Endothelial cell of umbilical vein (primary cell): ENCODE results near the gene GALNT8. TPM values are rescaled to one million over a fixed set of nuclear protein-coding genes. Genes with fewer than 3 reads are reported as not detected.

Source experiments
- BruUV-seq: library from RNA; stranded (reverse); fragments of 400-500 nt; replicated peaks from 2 replicates; lab custom pipeline; 2021; lab: Mats Ljungman, UMichigan
- CTCF ChIA-PET: fragments of 300-600, 350-600 bp; sonication (Branson Sonifier 250); formaldehyde crosslinking; loops from one replicate; lab custom pipeline; 2021; ENCODE audit warnings: antibody characterized with exemption, inconsistent platforms; lab: Charles Lee
- POLR2A ChIA-PET: fragments of 300-600, 350-600 bp; sonication (Branson Sonifier 250); formaldehyde crosslinking; loops from one replicate; lab custom pipeline; 2021; ENCODE audit warnings: antibody characterized with exemption, inconsistent platforms; lab: Charles Lee
- DNase-seq: peaks from one replicate; pipeline ENCODE4 v3.0.0-alpha.2; 2011; ENCODE audit warnings: low read depth, low spot score
- FAIRE-seq: peaks from 2 replicates; lab custom pipeline; 2011; peaks lifted over from hg19 to GRCh38; lab: Jason Lieb, UNC
- H2AFZ ChIP-seq: 2 replicates; pipeline ENCODE4 v1.6.0; 2012; ENCODE audit warnings: low read depth, low read length, control low read depth, inconsistent platforms
- H3K27ac ChIP-seq: 2 replicates; pipeline ENCODE4 v1.5.1; 2011; ENCODE audit warnings: low read depth, mild to moderate bottlenecking, control low read depth, low read length, moderate library complexity; ENCODE audit not compliant: insufficient read depth
- H3K27me3 ChIP-seq, 2 experiments: 2 replicates each; pipeline versions ENCODE4 v1.6.0 to v1.6.1; 2011; ENCODE audit warnings: low read length in 2 of 2, mixed read lengths in 1 of 2; ENCODE audit not compliant: control insufficient read depth in 2 of 2, insufficient read depth in 2 of 2
- H3K36me3 ChIP-seq, 2 experiments: 2 replicates in 1 of 2; 3 replicates in 1 of 2; pipeline ENCODE4 v1.5.1; 2011; ENCODE audit warnings: low read length in 2 of 2, mild to moderate bottlenecking in 1 of 2, moderate library complexity in 1 of 2; ENCODE audit not compliant: control insufficient read depth in 2 of 2, insufficient read depth in 2 of 2; ENCODE audit errors: extremely low read depth in 1 of 2
- H3K4me1 ChIP-seq: 3 replicates; pipeline ENCODE4 v1.5.1; 2011; ENCODE audit warnings: mild to moderate bottlenecking, low read length; ENCODE audit not compliant: control insufficient read depth, insufficient read depth; ENCODE audit errors: extremely low read depth
- H3K4me2 ChIP-seq: 2 replicates; pipeline ENCODE4 v1.6.1; 2011; ENCODE audit warnings: low read length, control low read depth, mixed read lengths; ENCODE audit not compliant: insufficient read depth
- H3K4me3 ChIP-seq, 3 experiments: fragments of 200-600 bp in 1 of 3; sonication (generic), shearing (Covaris generic) in 1 of 3; replicated peaks in 1 of 3; 2 replicates each; pipeline ENCODE4 v1.5.1; 2011 to 2016; ENCODE audit warnings: control low read depth in 3 of 3, low read length in 3 of 3, mild to moderate bottlenecking in 2 of 3, inconsistent platforms in 1 of 3, low read depth in 1 of 3, moderate library complexity in 1 of 3; ENCODE audit not compliant: insufficient read depth in 1 of 3
- H3K79me2 ChIP-seq: 2 replicates; pipeline ENCODE4 v1.6.0; 2012; ENCODE audit warnings: low read length, inconsistent platforms; ENCODE audit not compliant: control insufficient read depth, insufficient read depth
- H3K9ac ChIP-seq: replicated peaks from 2 replicates; pipeline ENCODE3; 2011; ENCODE audit warnings: low read length, control low read depth; ENCODE audit not compliant: insufficient read depth; ENCODE audit errors: extremely low read depth
- H3K9me1 ChIP-seq: replicated peaks from 3 replicates; pipeline ENCODE4 v1.6.0; 2011; ENCODE audit warnings: mild to moderate bottlenecking, low read length; ENCODE audit not compliant: control insufficient read depth, insufficient read depth; ENCODE audit errors: extremely low read depth
- H3K9me3 ChIP-seq: replicated peaks from 2 replicates; pipeline ENCODE4 v1.5.1; 2012; ENCODE audit warnings: low read length, inconsistent platforms; ENCODE audit not compliant: control insufficient read depth, insufficient read depth
- H4K20me1 ChIP-seq: replicated peaks from 2 replicates; pipeline ENCODE3; 2011; ENCODE audit warnings: mild to moderate bottlenecking, low read length; ENCODE audit not compliant: control insufficient read depth, insufficient read depth; ENCODE audit errors: extremely low read depth
- EZH2 ChIP-seq: IDR thresholded peaks from 2 replicates; pipeline ENCODE4 v1.6.1; 2012; ENCODE audit warnings: borderline replicate concordance, low read depth, mild to moderate bottlenecking, moderate library complexity, low read length, inconsistent platforms; ENCODE audit not compliant: severe bottlenecking
- FOS ChIP-seq: IDR thresholded peaks from 2 replicates; pipeline ENCODE4 v1.6.1; 2011; ENCODE audit warnings: mild to moderate bottlenecking, low read length, moderate library complexity, borderline replicate concordance; ENCODE audit not compliant: insufficient read depth
- GATA2 ChIP-seq: IDR thresholded peaks from 2 replicates; pipeline ENCODE4 v1.7.0; 2011; ENCODE audit warnings: low read depth, mild to moderate bottlenecking, moderate library complexity, mixed read lengths, low read length; ENCODE audit not compliant: insufficient read length, insufficient read depth
- JUN ChIP-seq: IDR thresholded peaks from 2 replicates; pipeline ENCODE4 v1.6.1; 2011; ENCODE audit warnings: borderline replicate concordance, low read depth; ENCODE audit not compliant: insufficient read length, insufficient read depth
- MYC ChIP-seq: IDR thresholded peaks from one replicate; pipeline ENCODE4 v1.6.1; 2011; ENCODE audit warnings: mild to moderate bottlenecking, low read depth, low read length
- POLR2A ChIP-seq: IDR thresholded peaks from 2 replicates; pipeline ENCODE4 v1.6.1; 2012; ENCODE audit warnings: low read depth, mild to moderate bottlenecking, control low read depth, low read length
- POLR2AphosphoS5 ChIP-seq: IDR thresholded peaks from 2 replicates; pipeline ENCODE4 v1.6.1; 2012; ENCODE audit warnings: low read depth, mild to moderate bottlenecking, control low read depth, low read length, moderate library complexity; ENCODE audit not compliant: insufficient read depth
- dilution Hi-C: fragments of 300-500 bp; cut with MboI; formaldehyde crosslinking; loops from one replicate; pipeline ENCODE4 v1.15.0; 2019; ENCODE audit warnings: low sequenced_read_pairs; ENCODE audit not compliant: extremely low pct_ligation_motif_present
- intact Hi-C: fragments of 100-400 bp; cut with micrococcal nuclease; formaldehyde crosslinking; loops from one replicate; pipeline ENCODE4 v1.10.0; 2022
- polyA plus RNA-seq, 4 experiments: library from polyadenylated mRNA; depleted of rRNA in 3 of 4; stranded (reverse) in 3 of 4; unstranded in 1 of 4; fragments of >200 nt; gene quantifications; 2 replicates each; pipeline versions ENCODE4 v1.2.1 to v1.2.3, GENCODE V29; 2011 to 2012; ENCODE audit warnings: missing spikeins in 1 of 4
- total RNA-seq: library from RNA; stranded (reverse); gene quantifications from 2 replicates; pipeline ENCODE4 v1.2.3, GENCODE V29; 2021
- TF ChIP-seq, protein P1 (sequence below): IDR thresholded peaks from 2 replicates; pipeline ENCODE4 v1.6.1; 2011; ENCODE audit not compliant: insufficient read depth, insufficient read length
- TF ChIP-seq, protein P2 (sequence below), 2 donors: IDR thresholded peaks; 1 replicate in 1 of 2; 2 replicates in 1 of 2; pipeline ENCODE4 v1.5.1; 2011; ENCODE audit warnings: low read length in 2 of 2, mild to moderate bottlenecking in 2 of 2, moderate library complexity in 2 of 2, control low read depth in 1 of 2, inconsistent platforms in 1 of 2, low read depth in 1 of 2; ENCODE audit not compliant: insufficient read depth in 1 of 2; ENCODE audit errors: extremely low read depth in 1 of 2

The GALNT8 gene
- total and polyA plus RNA-seq, 2 donors (not counting 3 experiments of a cell fraction or from before 2014, with no cell fraction given) = 0.03 to 0.09 TPM

DNA sequence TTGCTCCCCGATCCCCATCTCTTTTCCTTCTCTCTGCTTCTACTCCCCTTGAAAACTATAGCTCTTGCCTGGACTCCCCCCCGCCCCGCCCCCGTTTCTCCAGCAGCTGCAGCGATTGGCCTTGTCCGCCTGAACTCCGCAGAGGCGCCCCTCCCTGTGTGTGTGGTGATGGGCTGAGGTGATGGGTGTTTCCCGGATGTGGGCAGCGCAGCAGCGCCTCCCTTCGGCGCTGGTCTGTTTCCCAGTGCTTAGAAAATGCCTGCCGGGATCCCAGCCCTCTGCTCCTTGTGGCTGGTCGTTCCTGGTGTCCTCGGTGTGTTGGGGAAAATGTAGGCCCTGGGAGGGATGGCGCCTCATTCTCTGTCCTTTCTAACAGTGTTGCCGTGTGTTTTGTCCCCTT lies 43.3 kb downstream of the GALNT8 start:
- no peaks in the 10 kb centered on the region for H3K36me3 ChIP-seq
- H3K9me1 ChIP-seq = no peaks in the 10 kb centered on the region
- ChIA-PET CTCF (interaction anchor here (1.2 to 1.4 kb wide), 2 partner anchors 10 to 13 kb away, joined by 3 to 4 read pairs; no protein-coding TSS in a partner anchor), POLR2A (no interaction called here)
- DNase-seq (no peak), FAIRE-seq (no peak)
- H3K9ac ChIP-seq = no peak overlapping the region
- TF ChIP-seq, protein P1, sequence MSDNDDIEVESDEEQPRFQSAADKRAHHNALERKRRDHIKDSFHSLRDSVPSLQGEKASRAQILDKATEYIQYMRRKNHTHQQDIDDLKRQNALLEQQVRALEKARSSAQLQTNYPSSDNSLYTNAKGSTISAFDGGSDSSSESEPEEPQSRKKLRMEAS = no peak
- TF ChIP-seq EZH2 (no peak), JUN (no peak), POLR2A (no peak), MYC (no peak), POLR2AphosphoS5 (no peak), FOS (no peak), GATA2 (no peak)
- TF ChIP-seq, protein P2, sequence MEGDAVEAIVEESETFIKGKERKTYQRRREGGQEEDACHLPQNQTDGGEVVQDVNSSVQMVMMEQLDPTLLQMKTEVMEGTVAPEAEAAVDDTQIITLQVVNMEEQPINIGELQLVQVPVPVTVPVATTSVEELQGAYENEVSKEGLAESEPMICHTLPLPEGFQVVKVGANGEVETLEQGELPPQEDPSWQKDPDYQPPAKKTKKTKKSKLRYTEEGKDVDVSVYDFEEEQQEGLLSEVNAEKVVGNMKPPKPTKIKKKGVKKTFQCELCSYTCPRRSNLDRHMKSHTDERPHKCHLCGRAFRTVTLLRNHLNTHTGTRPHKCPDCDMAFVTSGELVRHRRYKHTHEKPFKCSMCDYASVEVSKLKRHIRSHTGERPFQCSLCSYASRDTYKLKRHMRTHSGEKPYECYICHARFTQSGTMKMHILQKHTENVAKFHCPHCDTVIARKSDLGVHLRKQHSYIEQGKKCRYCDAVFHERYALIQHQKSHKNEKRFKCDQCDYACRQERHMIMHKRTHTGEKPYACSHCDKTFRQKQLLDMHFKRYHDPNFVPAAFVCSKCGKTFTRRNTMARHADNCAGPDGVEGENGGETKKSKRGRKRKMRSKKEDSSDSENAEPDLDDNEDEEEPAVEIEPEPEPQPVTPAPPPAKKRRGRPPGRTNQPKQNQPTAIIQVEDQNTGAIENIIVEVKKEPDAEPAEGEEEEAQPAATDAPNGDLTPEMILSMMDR (IDR thresholded peaks at IDR 0.05; ENCODE audit: extremely low read depth in 1 of 2, insufficient read depth in 1 of 2, low read depth in 1 of 2, low read length in 2 of 2) = no peak
- H3K4me1 ChIP-seq = no peaks in the 10 kb centered on the region
- dilution Hi-C loops (no loop called here), intact Hi-C loops (no loop called here)
- no peak overlapping the region for H3K27ac ChIP-seq
- H3K4me2 ChIP-seq = no peak overlapping the region
- H3K79me2 ChIP-seq = no peaks in the 10 kb centered on the region
- H2AFZ ChIP-seq = no peak overlapping the region
- H4K20me1 ChIP-seq = no peaks in the 10 kb centered on the region
- no peak overlapping the region for H3K4me3 ChIP-seq
- BruUV-seq = no TSS peak
- peaks cover 0 to 2% of the 10 kb centered on the region in 2 experiments for H3K27me3 ChIP-seq
- H3K9me3 ChIP-seq = no peaks in the 10 kb centered on the region
